Spinal cord (tissue), 10 donors: ENCODE results near the gene ACSF3. TPM values are rescaled to one million over a fixed set of nuclear protein-coding genes. Genes with fewer than 3 reads are reported as not detected.

Experiments
- DNase-seq, 6 donors: peaks; one replicate each; pipeline versions ENCODE4 v3.0.0 to v3.0.0-alpha.2; 2013 to 2015; ENCODE audit warnings: low spot score in 6 of 6, low read depth in 4 of 6
- H3K27ac ChIP-seq: one replicate; pipeline ENCODE4 v1.5.1; 2013; ENCODE audit warnings: low read depth, low read length, control low read depth
- H3K27me3 ChIP-seq: one replicate; pipeline ENCODE4 v1.6.1; 2013; ENCODE audit warnings: low read length; ENCODE audit not compliant: control insufficient read depth, insufficient read depth
- H3K36me3 ChIP-seq: one replicate; pipeline ENCODE4 v1.6.1; 2013; ENCODE audit warnings: low read length; ENCODE audit not compliant: control insufficient read depth, insufficient read depth
- H3K4me1 ChIP-seq: one replicate; pipeline ENCODE4 v1.6.1; 2013; ENCODE audit warnings: low read length; ENCODE audit not compliant: control insufficient read depth, insufficient read depth
- H3K4me3 ChIP-seq: one replicate; pipeline ENCODE4 v1.5.1; 2013; ENCODE audit warnings: low read depth, low read length, control low read depth
- H3K9me3 ChIP-seq: one replicate; pipeline ENCODE4 v1.6.1; 2013; ENCODE audit warnings: low read length; ENCODE audit not compliant: control insufficient read depth, insufficient read depth
- WGBS: methylation state at CpG from one replicate; pipeline ENCODE4 v1.1.5; 2013; ENCODE audit warnings: missing lambda C conversion rate; ENCODE audit not compliant: insufficient coverage; 5-methylcytosine and 5-hydroxymethylcytosine counted together
- polyA plus RNA-seq, 2 donors: library from polyadenylated mRNA; unstranded; fragments of 120-200 nt; gene quantifications; one replicate each; pipeline ENCODE4 v1.2.1, GENCODE V29; 2013; ENCODE audit not compliant: insufficient read length in 2 of 2
- total RNA-seq, 2 donors: library from RNA; depleted of rRNA in 1 of 2; stranded (reverse); fragments of 120-200 nt in 1 of 2; fragments of >200 nt in 1 of 2; gene quantifications; one replicate each; pipeline versions ENCODE4 v1.2.3 to v1.2.4, GENCODE V29; 2013 to 2014
- donor health status: healthy.

ACSF3 gene
- total and polyA plus RNA-seq, 4 donors: 15.1 to 35.8 (median 29.0) TPM

- 82% methylated on average over 23 of the region's 23 CpGs for WGBS
- Histone ChIP-seq H3K27me3 (no peaks in the 10 kb centered on the region), H3K4me1 (no peaks in the 10 kb centered on the region), H3K4me3 (no peak overlapping the region), H3K36me3 (peaks cover 83% of the 10 kb centered on the region), H3K9me3 (no peaks in the 10 kb centered on the region), H3K27ac (no peak overlapping the region)
- DNase-seq: no peak
Observed at GRCh38 chr16:89104930-89105571, 11.4 kb downstream of the ACSF3 start.

- WGBS: 93% methylated on average over 16 of the region's 16 CpGs
- Histone ChIP-seq H3K27me3 (no peaks in the 10 kb centered on the region), H3K9me3 (no peaks in the 10 kb centered on the region), H3K27ac (no peak overlapping the region), H3K36me3 (peaks cover 77% of the 10 kb centered on the region), H3K4me3 (no peak overlapping the region), H3K4me1 (no peaks in the 10 kb centered on the region)
- DNase-seq: no peak
Observed at GRCh38 chr16:89105599-89106151, 12.0 kb downstream of the ACSF3 start.

- WGBS: 88% methylated on average over 12 of the region's 15 CpGs
- Histone ChIP-seq H3K4me1 (no peaks in the 10 kb centered on the region), H3K9me3 (no peaks in the 10 kb centered on the region), H3K27ac (no peak overlapping the region), H3K4me3 (no peak overlapping the region), H3K36me3 (peaks cover 75% of the 10 kb centered on the region), H3K27me3 (no peaks in the 10 kb centered on the region)
- no peak for DNase-seq
Observed at GRCh38 chr16:89106533-89107202, 13.0 kb downstream of the ACSF3 start.

GRCh38 chr16:89107203-89107582 lies 13.5 kb downstream of the ACSF3 start:
- Histone ChIP-seq H3K9me3 (no peaks in the 10 kb centered on the region), H3K27me3 (no peaks in the 10 kb centered on the region), H3K36me3 (peaks cover 75% of the 10 kb centered on the region), H3K27ac (no peak overlapping the region), H3K4me1 (no peaks in the 10 kb centered on the region), H3K4me3 (no peak overlapping the region)
- DNase-seq: no peak
- WGBS: 95% methylated on average over 19 of the region's 20 CpGs

GRCh38 chr16:89108416-89108815 lies 14.8 kb downstream of the ACSF3 start:
- no peak for DNase-seq
- Histone ChIP-seq H3K27ac (no peak overlapping the region), H3K4me3 (no peak overlapping the region), H3K27me3 (no peaks in the 10 kb centered on the region), H3K36me3 (peaks cover 75% of the 10 kb centered on the region), H3K9me3 (no peaks in the 10 kb centered on the region), H3K4me1 (no peaks in the 10 kb centered on the region)
- WGBS: 100% methylated on average over 1 of the region's 5 CpGs

GRCh38 chr16:89110641-89111040 lies 17.0 kb downstream of the ACSF3 start:
- no peaks in the 10 kb centered on the region for H3K4me1 ChIP-seq
- 95% methylated on average over 8 of the region's 14 CpGs for WGBS
- no peak overlapping the region for H3K4me3 ChIP-seq
- peaks cover 75% of the 10 kb centered on the region for H3K36me3 ChIP-seq
- H3K27me3 ChIP-seq: no peaks in the 10 kb centered on the region
- H3K27ac ChIP-seq: no peak overlapping the region
- DNase-seq: no peak
- no peaks in the 10 kb centered on the region for H3K9me3 ChIP-seq

- 93% methylated on average over 15 of the region's 22 CpGs for WGBS
- no peak for DNase-seq
- H3K9me3 ChIP-seq: no peaks in the 10 kb centered on the region
- H3K4me1 ChIP-seq: peaks cover 2% of the 10 kb centered on the region
- no peak overlapping the region for H3K4me3 ChIP-seq
- no peak overlapping the region for H3K27ac ChIP-seq
- H3K36me3 ChIP-seq: peaks cover 72% of the 10 kb centered on the region
- no peaks in the 10 kb centered on the region for H3K27me3 ChIP-seq
Observed at GRCh38 chr16:89111263-89111662, 17.6 kb downstream of the ACSF3 start.

- Histone ChIP-seq H3K4me3 (no peak overlapping the region), H3K9me3 (no peaks in the 10 kb centered on the region), H3K27ac (no peak overlapping the region), H3K27me3 (no peaks in the 10 kb centered on the region), H3K36me3 (peaks cover 72% of the 10 kb centered on the region), H3K4me1 (peaks cover 6% of the 10 kb centered on the region)
- no peak for DNase-seq
- WGBS: 89% methylated on average over 26 of the region's 26 CpGs
Observed at GRCh38 chr16:89112377-89113151, 18.9 kb downstream of the ACSF3 start.

GRCh38 chr16:89113152-89113547 lies 19.5 kb downstream of the ACSF3 start:
- no peak for DNase-seq
- H3K27me3 ChIP-seq: no peaks in the 10 kb centered on the region
- peaks cover 77% of the 10 kb centered on the region for H3K36me3 ChIP-seq
- peaks cover 6% of the 10 kb centered on the region for H3K4me1 ChIP-seq
- H3K9me3 ChIP-seq: no peaks in the 10 kb centered on the region
- 92% methylated on average over 11 of the region's 12 CpGs for WGBS
- no peak overlapping the region for H3K4me3 ChIP-seq
- no peak overlapping the region for H3K27ac ChIP-seq
